K562 (cell line): ENCODE data around the gene GLRX2. TPM values are rescaled to one million over a fixed set of nuclear protein-coding genes. Genes with fewer than 3 reads are reported as not detected.

Experiments
- JUN ChIP-seq, 2 experiments: sonication (generic) in 1 of 2; formaldehyde crosslinking in 1 of 2; IDR thresholded peaks; 2 replicates each; pipeline versions ENCODE4 v1.6.1 to v1.8.0; 2012 to 2022; ENCODE audit warnings: borderline replicate concordance in 2 of 2, mild to moderate bottlenecking in 2 of 2, improper control_type of control experiment in 1 of 2, low read depth in 1 of 2, low read length in 1 of 2, missing genetic modification reagents in 1 of 2
- NBN ChIP-seq: fragments of 450-650 bp; IDR thresholded peaks from 2 replicates; pipeline ENCODE4 v1.6.1; 2016; ENCODE audit warnings: low read depth, mild to moderate bottlenecking
- TEAD2 ChIP-seq: fragments of 450-650 bp; IDR thresholded peaks from 2 replicates; pipeline ENCODE4 v1.6.1; 2016; ENCODE audit warnings: missing genetic modification characterization, control low read depth, missing compliant biosample characterization
- polyA plus RNA-seq, 8 experiments: library from polyadenylated mRNA; depleted of rRNA in 4 of 8; stranded (reverse) in 5 of 8; unstranded in 3 of 8; fragments of >200 nt; fragmentation: Nextera tagmentation in 2 of 8; fragmentation: Illumina TruSeq in 1 of 8; extraction: Ambion mirVana in 2 of 8; extraction: Trizol in 1 of 8; gene quantifications; 2 replicates each; pipeline versions ENCODE4 v1.2.1 to v1.2.3, GENCODE V29; 2011 to 2014; ENCODE audit warnings: inconsistent platforms in 1 of 8, missing spikeins in 1 of 8
- total RNA-seq, 7 experiments: library from RNA; depleted of rRNA in 6 of 7; stranded (reverse); fragments of >200 nt in 6 of 7; fragmentation: Illumina TruSeq in 2 of 7; extraction: Trizol in 2 of 7; gene quantifications; 2 replicates each; pipeline versions ENCODE4 v1.2.1 to v1.2.3, GENCODE V29; 2011 to 2021; ENCODE audit warnings: low replicate concordance in 1 of 7
- TF ChIP-seq, protein P1 (sequence below), 2 experiments: fragments of 450-650 bp in 1 of 2; sonication (generic) in 1 of 2; formaldehyde crosslinking in 1 of 2; IDR thresholded peaks; 2 replicates each; pipeline versions ENCODE4 v1.7.1 to v1.9.0; 2016 to 2022; ENCODE audit warnings: inconsistent platforms in 1 of 2, mild to moderate bottlenecking in 1 of 2, missing genetic modification reagents in 1 of 2
- TF ChIP-seq, protein P2 (sequence below): fragments of 250-450 bp; sonication (Bioruptor Pico); IDR thresholded peaks from 2 replicates; pipeline ENCODE4 v1.4.0; 2020; ENCODE audit warnings: mild to moderate bottlenecking, moderate library complexity
- TF ChIP-seq, protein P3 (sequence below): sonication (generic); formaldehyde crosslinking; IDR thresholded peaks from 2 replicates; pipeline ENCODE4 v1.8.0; 2023; ENCODE audit warnings: missing genetic modification reagents, mild to moderate bottlenecking, borderline replicate concordance

Gene GLRX2
- total and polyA plus RNA-seq, 9 of the 15 experiments (the other 6 are each of a cell fraction or from before 2014, with no cell fraction given): 13.3 to 82.6 (median 55.1) TPM

DNA sequence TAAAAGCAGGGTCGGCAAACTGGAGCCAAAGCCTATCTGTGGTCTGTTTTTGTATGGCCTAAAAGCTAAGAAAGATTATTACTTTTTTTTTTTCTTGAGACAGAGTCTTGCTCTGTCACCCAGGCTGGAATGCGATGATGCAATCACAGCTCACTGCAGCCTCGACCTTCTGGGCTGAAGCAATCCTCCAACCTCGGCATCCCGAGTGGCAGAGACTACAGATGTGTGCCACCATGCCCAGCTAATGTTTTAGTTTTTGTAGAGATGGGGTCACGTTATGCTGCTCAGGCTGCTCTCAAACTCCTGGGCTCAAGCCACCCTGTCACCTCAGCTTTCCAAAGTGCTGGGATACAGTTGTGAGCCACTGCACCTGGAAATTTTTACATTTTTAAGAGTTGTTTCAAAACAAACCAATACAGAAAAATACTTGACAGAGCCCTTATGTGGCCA lies 6.5 kb upstream of the GLRX2 start (continued):
- TF ChIP-seq, protein P1, sequence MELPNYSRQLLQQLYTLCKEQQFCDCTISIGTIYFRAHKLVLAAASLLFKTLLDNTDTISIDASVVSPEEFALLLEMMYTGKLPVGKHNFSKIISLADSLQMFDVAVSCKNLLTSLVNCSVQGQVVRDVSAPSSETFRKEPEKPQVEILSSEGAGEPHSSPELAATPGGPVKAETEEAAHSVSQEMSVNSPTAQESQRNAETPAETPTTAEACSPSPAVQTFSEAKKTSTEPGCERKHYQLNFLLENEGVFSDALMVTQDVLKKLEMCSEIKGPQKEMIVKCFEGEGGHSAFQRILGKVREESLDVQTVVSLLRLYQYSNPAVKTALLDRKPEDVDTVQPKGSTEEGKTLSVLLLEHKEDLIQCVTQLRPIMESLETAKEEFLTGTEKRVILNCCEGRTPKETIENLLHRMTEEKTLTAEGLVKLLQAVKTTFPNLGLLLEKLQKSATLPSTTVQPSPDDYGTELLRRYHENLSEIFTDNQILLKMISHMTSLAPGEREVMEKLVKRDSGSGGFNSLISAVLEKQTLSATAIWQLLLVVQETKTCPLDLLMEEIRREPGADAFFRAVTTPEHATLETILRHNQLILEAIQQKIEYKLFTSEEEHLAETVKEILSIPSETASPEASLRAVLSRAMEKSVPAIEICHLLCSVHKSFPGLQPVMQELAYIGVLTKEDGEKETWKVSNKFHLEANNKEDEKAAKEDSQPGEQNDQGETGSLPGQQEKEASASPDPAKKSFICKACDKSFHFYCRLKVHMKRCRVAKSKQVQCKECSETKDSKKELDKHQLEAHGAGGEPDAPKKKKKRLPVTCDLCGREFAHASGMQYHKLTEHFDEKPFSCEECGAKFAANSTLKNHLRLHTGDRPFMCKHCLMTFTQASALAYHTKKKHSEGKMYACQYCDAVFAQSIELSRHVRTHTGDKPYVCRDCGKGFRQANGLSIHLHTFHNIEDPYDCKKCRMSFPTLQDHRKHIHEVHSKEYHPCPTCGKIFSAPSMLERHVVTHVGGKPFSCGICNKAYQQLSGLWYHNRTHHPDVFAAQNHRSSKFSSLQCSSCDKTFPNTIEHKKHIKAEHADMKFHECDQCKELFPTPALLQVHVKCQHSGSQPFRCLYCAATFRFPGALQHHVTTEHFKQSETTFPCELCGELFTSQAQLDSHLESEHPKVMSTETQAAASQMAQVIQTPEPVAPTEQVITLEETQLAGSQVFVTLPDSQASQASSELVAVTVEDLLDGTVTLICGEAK (IDR thresholded peaks at IDR 0.05): no peak
- TF ChIP-seq, protein P1 (CRISPR knock-in tag; IDR thresholded peaks at IDR 0.05): peak; percentile 14; the same call in 1 of the 2 replicates
- TF ChIP-seq, protein P2, sequence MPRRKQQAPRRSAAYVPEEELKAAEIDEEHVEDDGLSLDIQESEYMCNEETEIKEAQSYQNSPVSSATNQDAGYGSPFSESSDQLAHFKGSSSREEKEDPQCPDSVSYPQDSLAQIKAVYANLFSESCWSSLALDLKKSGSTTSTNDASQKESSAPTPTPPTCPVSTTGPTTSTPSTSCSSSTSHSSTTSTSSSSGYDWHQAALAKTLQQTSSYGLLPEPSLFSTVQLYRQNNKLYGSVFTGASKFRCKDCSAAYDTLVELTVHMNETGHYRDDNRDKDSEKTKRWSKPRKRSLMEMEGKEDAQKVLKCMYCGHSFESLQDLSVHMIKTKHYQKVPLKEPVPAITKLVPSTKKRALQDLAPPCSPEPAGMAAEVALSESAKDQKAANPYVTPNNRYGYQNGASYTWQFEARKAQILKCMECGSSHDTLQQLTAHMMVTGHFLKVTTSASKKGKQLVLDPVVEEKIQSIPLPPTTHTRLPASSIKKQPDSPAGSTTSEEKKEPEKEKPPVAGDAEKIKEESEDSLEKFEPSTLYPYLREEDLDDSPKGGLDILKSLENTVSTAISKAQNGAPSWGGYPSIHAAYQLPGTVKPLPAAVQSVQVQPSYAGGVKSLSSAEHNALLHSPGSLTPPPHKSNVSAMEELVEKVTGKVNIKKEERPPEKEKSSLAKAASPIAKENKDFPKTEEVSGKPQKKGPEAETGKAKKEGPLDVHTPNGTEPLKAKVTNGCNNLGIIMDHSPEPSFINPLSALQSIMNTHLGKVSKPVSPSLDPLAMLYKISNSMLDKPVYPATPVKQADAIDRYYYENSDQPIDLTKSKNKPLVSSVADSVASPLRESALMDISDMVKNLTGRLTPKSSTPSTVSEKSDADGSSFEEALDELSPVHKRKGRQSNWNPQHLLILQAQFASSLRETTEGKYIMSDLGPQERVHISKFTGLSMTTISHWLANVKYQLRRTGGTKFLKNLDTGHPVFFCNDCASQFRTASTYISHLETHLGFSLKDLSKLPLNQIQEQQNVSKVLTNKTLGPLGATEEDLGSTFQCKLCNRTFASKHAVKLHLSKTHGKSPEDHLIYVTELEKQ (CRISPR knock-in tag): 0 out of 2 replicates have a peak, but pooled peaks have one; percentile 24
- peak; percentile 96 for TF ChIP-seq TEAD2 (tag)
- peak; percentile 85 for TF ChIP-seq JUN (IDR thresholded peaks at IDR 0.05; ENCODE audit: borderline replicate concordance, low read depth, low read length)
- TF ChIP-seq JUN (CRISPR knock-in tag; IDR thresholded peaks at IDR 0.05; ENCODE audit: borderline replicate concordance): no peak
- TF ChIP-seq, protein P3, sequence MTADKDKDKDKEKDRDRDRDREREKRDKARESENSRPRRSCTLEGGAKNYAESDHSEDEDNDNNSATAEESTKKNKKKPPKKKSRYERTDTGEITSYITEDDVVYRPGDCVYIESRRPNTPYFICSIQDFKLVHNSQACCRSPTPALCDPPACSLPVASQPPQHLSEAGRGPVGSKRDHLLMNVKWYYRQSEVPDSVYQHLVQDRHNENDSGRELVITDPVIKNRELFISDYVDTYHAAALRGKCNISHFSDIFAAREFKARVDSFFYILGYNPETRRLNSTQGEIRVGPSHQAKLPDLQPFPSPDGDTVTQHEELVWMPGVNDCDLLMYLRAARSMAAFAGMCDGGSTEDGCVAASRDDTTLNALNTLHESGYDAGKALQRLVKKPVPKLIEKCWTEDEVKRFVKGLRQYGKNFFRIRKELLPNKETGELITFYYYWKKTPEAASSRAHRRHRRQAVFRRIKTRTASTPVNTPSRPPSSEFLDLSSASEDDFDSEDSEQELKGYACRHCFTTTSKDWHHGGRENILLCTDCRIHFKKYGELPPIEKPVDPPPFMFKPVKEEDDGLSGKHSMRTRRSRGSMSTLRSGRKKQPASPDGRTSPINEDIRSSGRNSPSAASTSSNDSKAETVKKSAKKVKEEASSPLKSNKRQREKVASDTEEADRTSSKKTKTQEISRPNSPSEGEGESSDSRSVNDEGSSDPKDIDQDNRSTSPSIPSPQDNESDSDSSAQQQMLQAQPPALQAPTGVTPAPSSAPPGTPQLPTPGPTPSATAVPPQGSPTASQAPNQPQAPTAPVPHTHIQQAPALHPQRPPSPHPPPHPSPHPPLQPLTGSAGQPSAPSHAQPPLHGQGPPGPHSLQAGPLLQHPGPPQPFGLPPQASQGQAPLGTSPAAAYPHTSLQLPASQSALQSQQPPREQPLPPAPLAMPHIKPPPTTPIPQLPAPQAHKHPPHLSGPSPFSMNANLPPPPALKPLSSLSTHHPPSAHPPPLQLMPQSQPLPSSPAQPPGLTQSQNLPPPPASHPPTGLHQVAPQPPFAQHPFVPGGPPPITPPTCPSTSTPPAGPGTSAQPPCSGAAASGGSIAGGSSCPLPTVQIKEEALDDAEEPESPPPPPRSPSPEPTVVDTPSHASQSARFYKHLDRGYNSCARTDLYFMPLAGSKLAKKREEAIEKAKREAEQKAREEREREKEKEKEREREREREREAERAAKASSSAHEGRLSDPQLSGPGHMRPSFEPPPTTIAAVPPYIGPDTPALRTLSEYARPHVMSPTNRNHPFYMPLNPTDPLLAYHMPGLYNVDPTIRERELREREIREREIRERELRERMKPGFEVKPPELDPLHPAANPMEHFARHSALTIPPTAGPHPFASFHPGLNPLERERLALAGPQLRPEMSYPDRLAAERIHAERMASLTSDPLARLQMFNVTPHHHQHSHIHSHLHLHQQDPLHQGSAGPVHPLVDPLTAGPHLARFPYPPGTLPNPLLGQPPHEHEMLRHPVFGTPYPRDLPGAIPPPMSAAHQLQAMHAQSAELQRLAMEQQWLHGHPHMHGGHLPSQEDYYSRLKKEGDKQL (CRISPR knock-in tag): no peak
- peak; percentile 78; the same call in 1 of the 2 replicates for TF ChIP-seq NBN
